ENCODE results near the gene RNLS. TPM values are rescaled to one million over a fixed set of nuclear protein-coding genes. Genes with fewer than 3 reads are reported as not detected.
A peak's percentile ranks its signal among the peaks of the same experiment; 100 is the strongest.

RNLS gene
- total and polyA plus RNA-seq, 2 donors from 2014 or later = 19.5 to 21.1 TPM

DNA sequence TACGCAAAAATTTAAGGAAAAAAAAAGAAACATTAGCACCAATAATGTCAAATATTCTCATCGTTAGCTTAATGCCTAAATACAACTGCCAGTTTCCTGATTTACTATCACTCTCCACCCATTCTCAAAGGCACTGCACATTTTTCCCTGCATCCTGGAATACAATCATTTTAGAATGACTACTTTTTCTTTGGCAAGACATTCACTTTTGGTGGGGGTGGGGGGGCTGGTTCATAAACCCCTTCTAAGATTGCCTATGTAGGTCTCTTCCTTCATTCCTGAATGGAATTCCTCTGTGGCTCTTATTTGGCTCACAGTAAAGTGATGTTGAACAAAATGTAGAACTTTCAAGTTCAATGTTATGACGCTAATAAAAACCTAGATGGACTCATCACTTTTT lies 74.3 kb downstream of the RNLS start:
- no peaks in the 10 kb centered on the region for H3K27me3 ChIP-seq (ENCODE audit: control insufficient read depth, insufficient read depth, low read length)
- TF ChIP-seq, protein P1, sequence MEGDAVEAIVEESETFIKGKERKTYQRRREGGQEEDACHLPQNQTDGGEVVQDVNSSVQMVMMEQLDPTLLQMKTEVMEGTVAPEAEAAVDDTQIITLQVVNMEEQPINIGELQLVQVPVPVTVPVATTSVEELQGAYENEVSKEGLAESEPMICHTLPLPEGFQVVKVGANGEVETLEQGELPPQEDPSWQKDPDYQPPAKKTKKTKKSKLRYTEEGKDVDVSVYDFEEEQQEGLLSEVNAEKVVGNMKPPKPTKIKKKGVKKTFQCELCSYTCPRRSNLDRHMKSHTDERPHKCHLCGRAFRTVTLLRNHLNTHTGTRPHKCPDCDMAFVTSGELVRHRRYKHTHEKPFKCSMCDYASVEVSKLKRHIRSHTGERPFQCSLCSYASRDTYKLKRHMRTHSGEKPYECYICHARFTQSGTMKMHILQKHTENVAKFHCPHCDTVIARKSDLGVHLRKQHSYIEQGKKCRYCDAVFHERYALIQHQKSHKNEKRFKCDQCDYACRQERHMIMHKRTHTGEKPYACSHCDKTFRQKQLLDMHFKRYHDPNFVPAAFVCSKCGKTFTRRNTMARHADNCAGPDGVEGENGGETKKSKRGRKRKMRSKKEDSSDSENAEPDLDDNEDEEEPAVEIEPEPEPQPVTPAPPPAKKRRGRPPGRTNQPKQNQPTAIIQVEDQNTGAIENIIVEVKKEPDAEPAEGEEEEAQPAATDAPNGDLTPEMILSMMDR (IDR thresholded peaks at IDR 0.05; ENCODE audit: borderline replicate concordance, extremely low read depth, insufficient read depth) = no peak
- H3K9me3 ChIP-seq (ENCODE audit: control insufficient read depth in 2 of 3, insufficient read depth in 1 of 3, low read length in 3 of 3) = no peaks in the 10 kb centered on the region
- no peak for DNase-seq
- H3K4me1 ChIP-seq (ENCODE audit: control insufficient read depth in 2 of 3, insufficient read depth in 2 of 3, low read depth in 1 of 3, low read length in 3 of 3) = no peaks in the 10 kb centered on the region
- H3K27ac ChIP-seq (ENCODE audit: low read depth in 2 of 2, low read length in 2 of 2) = no peak overlapping the region
- no peak overlapping the region for H3K9ac ChIP-seq (ENCODE audit: low read length in 3 of 3)
- no peaks in the 10 kb centered on the region for H3K36me3 ChIP-seq (ENCODE audit: control insufficient read depth in 2 of 3, insufficient read depth in 3 of 3, low read length in 3 of 3)
- FAIRE-seq = no peak
- H3K4me3 ChIP-seq (ENCODE audit: low read length in 3 of 3) = no peak overlapping the region
- intact Hi-C loops (cut with DNase I) = no loop called here

DNA sequence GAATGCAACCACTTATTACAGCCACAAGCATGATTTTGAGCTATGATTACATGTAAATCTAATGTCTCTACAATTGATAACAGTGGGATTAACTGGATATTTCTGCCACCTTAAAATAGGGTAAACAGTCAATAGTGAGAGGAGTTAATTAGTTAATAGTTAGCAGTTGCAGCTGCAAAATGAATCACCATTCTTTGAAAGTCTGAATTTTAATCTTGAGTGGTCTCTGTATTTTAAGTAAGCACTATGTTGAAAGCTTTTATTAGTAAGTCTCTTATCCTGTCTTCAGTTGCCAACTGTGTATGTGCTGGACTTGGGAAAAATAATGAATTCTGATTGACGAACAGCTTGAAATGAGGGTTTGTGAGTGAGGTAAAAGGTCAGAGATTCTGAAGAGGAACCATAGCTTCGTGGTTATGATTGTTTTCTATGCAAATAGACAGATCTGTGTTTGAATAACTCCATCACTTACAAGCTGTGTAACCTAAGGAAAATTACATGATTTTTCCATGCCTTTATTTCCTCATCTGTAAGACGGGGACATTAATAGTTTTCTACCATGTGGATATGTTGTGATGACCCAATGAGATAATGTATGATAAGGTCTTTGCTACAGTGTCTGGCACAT lies 75.2 kb downstream of the RNLS start:
- H3K36me3 ChIP-seq (ENCODE audit: control insufficient read depth in 2 of 3, insufficient read depth in 3 of 3, low read length in 3 of 3) = no peaks in the 10 kb centered on the region
- TF ChIP-seq, protein P1 (IDR thresholded peaks at IDR 0.05; ENCODE audit: borderline replicate concordance, extremely low read depth, insufficient read depth) = no peak
- intact Hi-C loops (cut with DNase I) = no loop called here
- H3K27ac ChIP-seq (ENCODE audit: low read depth in 2 of 2, low read length in 2 of 2) = no peak overlapping the region
- H3K4me3 ChIP-seq (ENCODE audit: low read length in 3 of 3) = no peak overlapping the region
- H3K27me3 ChIP-seq (ENCODE audit: control insufficient read depth, insufficient read depth, low read length) = no peaks in the 10 kb centered on the region
- H3K9me3 ChIP-seq (ENCODE audit: control insufficient read depth in 2 of 3, insufficient read depth in 1 of 3, low read length in 3 of 3) = no peaks in the 10 kb centered on the region
- FAIRE-seq = no peak
- no peak overlapping the region for H3K9ac ChIP-seq (ENCODE audit: low read length in 3 of 3)
- no peak for DNase-seq
- no peaks in the 10 kb centered on the region for H3K4me1 ChIP-seq (ENCODE audit: control insufficient read depth in 2 of 3, insufficient read depth in 2 of 3, low read depth in 1 of 3, low read length in 3 of 3)

DNA sequence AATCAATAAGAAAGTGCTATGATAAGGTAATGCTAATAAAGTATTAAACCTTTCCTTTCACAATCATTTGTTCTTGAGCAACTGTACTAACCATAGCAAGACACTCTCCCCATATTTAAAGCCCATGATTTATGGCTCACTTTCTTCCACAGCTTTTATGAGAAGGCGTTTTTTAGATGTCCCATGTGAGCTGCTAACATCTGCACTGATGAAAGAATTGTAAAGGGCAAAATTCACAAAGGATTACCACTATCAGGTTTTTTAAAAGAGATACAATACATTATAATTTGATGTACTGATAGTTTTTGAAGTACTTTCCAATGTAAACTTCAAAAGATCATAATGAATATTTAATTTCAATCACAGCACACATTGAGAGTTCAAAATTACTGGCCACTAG lies 75.7 kb downstream of the RNLS start:
- Histone ChIP-seq H3K4me3 (ENCODE audit: low read length in 3 of 3) (no peak overlapping the region), H3K36me3 (ENCODE audit: control insufficient read depth in 2 of 3, insufficient read depth in 3 of 3, low read length in 3 of 3) (no peaks in the 10 kb centered on the region), H3K27ac (ENCODE audit: low read depth in 2 of 2, low read length in 2 of 2) (no peak overlapping the region), H3K9me3 (ENCODE audit: control insufficient read depth in 2 of 3, insufficient read depth in 1 of 3, low read length in 3 of 3) (no peaks in the 10 kb centered on the region), H3K27me3 (ENCODE audit: control insufficient read depth, insufficient read depth, low read length) (no peaks in the 10 kb centered on the region), H3K9ac (ENCODE audit: low read length in 3 of 3) (no peak overlapping the region), H3K4me1 (ENCODE audit: control insufficient read depth in 2 of 3, insufficient read depth in 2 of 3, low read depth in 1 of 3, low read length in 3 of 3) (no peaks in the 10 kb centered on the region)
- TF ChIP-seq, protein P1 (IDR thresholded peaks at IDR 0.05; ENCODE audit: borderline replicate concordance, extremely low read depth, insufficient read depth) = no peak
- intact Hi-C loops (cut with DNase I) = no loop called here
- DNase-seq (peak in 1 of 5 donors; percentile 55), FAIRE-seq (no peak)
